GM12878 (cell line): ENCODE results near the gene VEGFB. TPM values are rescaled to one million over a fixed set of nuclear protein-coding genes. Genes with fewer than 3 reads are reported as not detected.

Experiments
- CEBPZ ChIP-seq: fragments of 150-350 bp; IDR thresholded peaks from 2 replicates; pipeline ENCODE4 v1.6.1; 2016; ENCODE audit warnings: low read depth, low read length
- CREM ChIP-seq: IDR thresholded peaks from 2 replicates; pipeline ENCODE4 v1.6.1; 2014; ENCODE audit warnings: antibody characterized with exemption, low read depth
- ELK1 ChIP-seq: IDR thresholded peaks from 2 replicates; pipeline ENCODE4 v1.6.1; 2012; ENCODE audit warnings: low read depth, low read length, improper control_type of control experiment
- IKZF2 ChIP-seq, 2 experiments: fragments of 450-650 bp; IDR thresholded peaks; 2 replicates each; pipeline ENCODE4 v1.6.1; 2017; ENCODE audit warnings: mild to moderate bottlenecking in 2 of 2, moderate library complexity in 2 of 2
- IRF4 ChIP-seq: IDR thresholded peaks from 2 replicates; pipeline ENCODE4 v1.6.1; 2011; ENCODE audit warnings: low read depth, low read length
- MEF2A ChIP-seq: IDR thresholded peaks from 2 replicates; pipeline ENCODE4 v1.6.1; 2011; ENCODE audit warnings: low read depth, mild to moderate bottlenecking, low read length, moderate library complexity; ENCODE audit not compliant: insufficient read depth
- MTA2 ChIP-seq: fragments of 450-650 bp; IDR thresholded peaks from 2 replicates; pipeline ENCODE4 v1.6.1; 2016; ENCODE audit warnings: low read depth, mild to moderate bottlenecking, moderate library complexity
- MYC ChIP-seq: IDR thresholded peaks from 2 replicates; pipeline ENCODE4 v1.6.1; 2011; ENCODE audit warnings: mild to moderate bottlenecking, low read length, moderate library complexity, inconsistent platforms; ENCODE audit not compliant: insufficient read depth, insufficient replicate concordance, insufficient read length, severe bottlenecking
- NFYA ChIP-seq: IDR thresholded peaks from 2 replicates; pipeline ENCODE4 v1.6.1; 2011; ENCODE audit warnings: low read depth, mild to moderate bottlenecking, low read length, improper control_type of control experiment, borderline replicate concordance
- PKNOX1 ChIP-seq: fragments of 450-650 bp; IDR thresholded peaks from 2 replicates; pipeline ENCODE4 v1.6.1; 2016; ENCODE audit warnings: mild to moderate bottlenecking
- SKIL ChIP-seq: fragments of 450-650 bp; IDR thresholded peaks from 2 replicates; pipeline ENCODE4 v1.6.1; 2017; ENCODE audit warnings: mild to moderate bottlenecking, low read depth, inconsistent platforms; ENCODE audit not compliant: poor library complexity, severe bottlenecking
- SMAD1 ChIP-seq: fragments of 450-650 bp; IDR thresholded peaks from 2 replicates; pipeline ENCODE4 v1.6.1; 2018; ENCODE audit warnings: mild to moderate bottlenecking, low read depth; ENCODE audit not compliant: partially characterized antibody
- SPI1 ChIP-seq: IDR thresholded peaks from 2 replicates; pipeline ENCODE4 v1.6.1; 2011; ENCODE audit warnings: low read depth, mild to moderate bottlenecking, low read length, moderate library complexity, borderline replicate concordance; ENCODE audit not compliant: insufficient read depth
- TAF1 ChIP-seq: IDR thresholded peaks from 2 replicates; pipeline ENCODE4 v1.6.1; 2011; ENCODE audit warnings: mild to moderate bottlenecking, low read depth, low read length, borderline replicate concordance
- USF2 ChIP-seq: IDR thresholded peaks from 2 replicates; pipeline ENCODE4 v1.6.1; 2011; ENCODE audit warnings: low read depth, low read length, improper control_type of control experiment, borderline replicate concordance
- ZBTB4 ChIP-seq: fragments of 450-650 bp; formaldehyde crosslinking; IDR thresholded peaks from 2 replicates; pipeline ENCODE4 v1.4.0; 2022; ENCODE audit warnings: mild to moderate bottlenecking, moderate library complexity
- polyA plus RNA-seq, 11 experiments: library from polyadenylated mRNA; depleted of rRNA in 4 of 11; unstranded in 6 of 11; stranded (reverse) in 5 of 11; fragments of >200 nt; fragmentation: Nextera tagmentation in 4 of 11; fragmentation: Illumina TruSeq in 1 of 11; extraction: Ambion mirVana in 4 of 11; extraction: Trizol in 1 of 11; gene quantifications; 1 replicate in 1 of 11; 2 replicates in 10 of 11; pipeline versions ENCODE4 v1.2.1 to v1.2.3, GENCODE V29; 2011 to 2016; ENCODE audit warnings: inconsistent platforms in 2 of 11, missing spikeins in 2 of 11, low read depth in 1 of 11
- total RNA-seq, 4 experiments: library from RNA; depleted of rRNA in 3 of 4; stranded (reverse); fragments of >200 nt in 3 of 4; fragmentation: Illumina TruSeq in 1 of 4; extraction: Trizol in 1 of 4; gene quantifications; 2 replicates each; pipeline versions ENCODE4 v1.2.1 to v1.2.3, GENCODE V29; 2013 to 2021

VEGFB gene
- total and polyA plus RNA-seq, 10 of the 15 experiments (the other 5 are each of a cell fraction or from before 2014, with no cell fraction given) = 7.0 to 75.8 (median 20.3) TPM

GRCh38 chr11:64226507-64227051, 7.8 kb upstream of the VEGFB start (continued):
- TF ChIP-seq TAF1 (no peak), IRF4 (no peak), ZBTB4 (CRISPR knock-in tag) (no peak), USF2 (no peak), CEBPZ (no peak), IKZF2 (IDR thresholded peaks at IDR 0.05) (no peak; a peak in 1 of 4 replicates), MYC (no peak), MTA2 (no peak), NFYA (no peak), SKIL (no peak), SMAD1 (no peak), CREM (no peak), PKNOX1 (no peak), SPI1 (0 out of 2 replicates have a peak, but pooled peaks have one; percentile 24), MEF2A (no peak), ELK1 (0 out of 2 replicates have a peak, but pooled peaks have one; percentile 37)
